ENCODE measurements around the gene ZKSCAN1. TPM values are rescaled to one million over a fixed set of nuclear protein-coding genes. Genes with fewer than 3 reads are reported as not detected.

The ZKSCAN1 gene
- total RNA-seq, 1 donor from 2014 or later = 61.5 TPM

DNA sequence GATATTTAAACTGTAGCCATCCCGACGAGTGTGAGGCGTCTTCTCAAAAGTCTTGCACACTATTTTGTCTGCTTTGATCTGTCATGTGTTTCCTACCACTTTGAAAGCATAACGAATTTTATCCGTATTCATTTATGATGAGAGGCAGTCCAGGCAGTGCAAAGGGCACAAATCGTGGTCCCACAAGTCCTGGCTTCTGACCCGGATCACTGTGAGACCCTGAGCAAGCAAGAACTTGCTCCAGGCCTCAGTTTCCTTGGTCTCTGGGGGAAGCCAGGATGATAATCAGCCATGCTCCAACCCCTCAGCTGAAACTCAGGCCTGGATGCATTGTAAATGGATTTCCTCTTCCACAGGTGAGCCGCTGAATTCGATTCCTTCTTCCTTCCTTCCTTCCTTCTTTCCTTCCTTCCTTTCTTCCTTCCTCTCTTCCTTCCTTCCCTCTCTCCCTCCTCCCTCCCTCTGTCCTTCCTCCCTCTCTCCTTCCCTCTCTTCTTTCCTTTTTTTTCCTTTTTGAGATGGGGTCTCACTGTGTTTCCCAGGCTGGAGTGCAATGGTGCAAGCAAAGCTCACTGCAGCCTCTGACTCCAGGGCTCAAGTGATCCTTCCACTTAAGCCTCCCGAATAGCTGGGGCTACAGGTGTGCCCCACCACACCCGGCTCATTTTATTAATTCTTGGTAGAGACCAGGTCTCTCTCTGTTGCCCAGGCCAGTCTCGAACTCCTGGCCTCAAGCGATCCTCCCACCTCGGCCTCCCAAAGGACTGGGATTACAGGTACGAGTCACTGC, 18.4 kb upstream of the ZKSCAN1 start:
- no peak for TF ChIP-seq CTCF (IDR thresholded peaks at IDR 0.05)
- peaks cover 4% of the 10 kb centered on the region for H3K27me3 Mint-ChIP-seq (ENCODE audit: low read depth)
- peak overlapping the region; percentile 42 for H3K4me3 Mint-ChIP-seq (ENCODE audit: unreplicated experiment)
- no peaks in the 10 kb centered on the region for H3K36me3 Mint-ChIP-seq (ENCODE audit: low read depth)
- DNase-seq (ENCODE audit: low spot score) = no peak
- H3K9me3 Mint-ChIP-seq (ENCODE audit: low read depth) = no peaks in the 10 kb centered on the region
- H3K4me1 Mint-ChIP-seq (ENCODE audit: low read depth) = peaks cover 6% of the 10 kb centered on the region
- no peak overlapping the region for H3K27ac Mint-ChIP-seq (ENCODE audit: unreplicated experiment)

- Mint-ChIP-seq H3K27ac (ENCODE audit: unreplicated experiment) (no peak overlapping the region), H3K4me3 (ENCODE audit: unreplicated experiment) (peak overlapping the region; percentile 42), H3K9me3 (ENCODE audit: low read depth) (no peaks in the 10 kb centered on the region), H3K4me1 (ENCODE audit: low read depth) (peaks cover 6% of the 10 kb centered on the region), H3K36me3 (ENCODE audit: low read depth) (no peaks in the 10 kb centered on the region), H3K27me3 (ENCODE audit: low read depth) (peaks cover 4% of the 10 kb centered on the region)
- no peak for DNase-seq (ENCODE audit: low spot score)
- peak; percentile 10 for TF ChIP-seq CTCF (IDR thresholded peaks at IDR 0.05)
These were observed 17.8 kb upstream of the ZKSCAN1 start for GRCh38 chr7:99997545-99998137.

DNA sequence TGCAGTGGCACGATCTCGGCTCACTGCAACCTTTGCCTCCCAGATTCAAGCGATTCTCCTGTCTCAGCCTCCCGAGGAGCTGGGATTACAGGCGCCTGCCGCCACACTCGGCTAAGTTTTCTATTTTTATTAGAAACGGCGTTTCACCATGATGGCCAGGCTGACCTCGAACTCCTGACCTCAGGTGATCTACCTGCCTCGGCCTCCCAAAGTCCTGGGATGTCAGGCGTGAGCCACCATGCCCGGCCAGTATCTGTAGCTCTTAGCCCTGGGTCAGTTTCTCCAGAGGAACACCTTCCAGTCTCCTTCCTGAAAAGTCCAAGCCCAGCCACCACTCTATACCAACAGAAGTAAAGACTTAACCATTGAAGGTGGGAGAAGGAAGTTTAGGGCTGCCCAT, 15.2 kb upstream of the ZKSCAN1 start:
- Mint-ChIP-seq H3K27me3 (ENCODE audit: low read depth) (peaks cover 4% of the 10 kb centered on the region), H3K4me3 (ENCODE audit: unreplicated experiment) (no peak overlapping the region), H3K9me3 (ENCODE audit: low read depth) (no peaks in the 10 kb centered on the region), H3K36me3 (ENCODE audit: low read depth) (no peaks in the 10 kb centered on the region), H3K4me1 (ENCODE audit: low read depth) (no peaks in the 10 kb centered on the region), H3K27ac (ENCODE audit: unreplicated experiment) (no peak overlapping the region)
- no peak for TF ChIP-seq CTCF (IDR thresholded peaks at IDR 0.05)
- peak; percentile 27 for DNase-seq (ENCODE audit: low spot score)

DNA sequence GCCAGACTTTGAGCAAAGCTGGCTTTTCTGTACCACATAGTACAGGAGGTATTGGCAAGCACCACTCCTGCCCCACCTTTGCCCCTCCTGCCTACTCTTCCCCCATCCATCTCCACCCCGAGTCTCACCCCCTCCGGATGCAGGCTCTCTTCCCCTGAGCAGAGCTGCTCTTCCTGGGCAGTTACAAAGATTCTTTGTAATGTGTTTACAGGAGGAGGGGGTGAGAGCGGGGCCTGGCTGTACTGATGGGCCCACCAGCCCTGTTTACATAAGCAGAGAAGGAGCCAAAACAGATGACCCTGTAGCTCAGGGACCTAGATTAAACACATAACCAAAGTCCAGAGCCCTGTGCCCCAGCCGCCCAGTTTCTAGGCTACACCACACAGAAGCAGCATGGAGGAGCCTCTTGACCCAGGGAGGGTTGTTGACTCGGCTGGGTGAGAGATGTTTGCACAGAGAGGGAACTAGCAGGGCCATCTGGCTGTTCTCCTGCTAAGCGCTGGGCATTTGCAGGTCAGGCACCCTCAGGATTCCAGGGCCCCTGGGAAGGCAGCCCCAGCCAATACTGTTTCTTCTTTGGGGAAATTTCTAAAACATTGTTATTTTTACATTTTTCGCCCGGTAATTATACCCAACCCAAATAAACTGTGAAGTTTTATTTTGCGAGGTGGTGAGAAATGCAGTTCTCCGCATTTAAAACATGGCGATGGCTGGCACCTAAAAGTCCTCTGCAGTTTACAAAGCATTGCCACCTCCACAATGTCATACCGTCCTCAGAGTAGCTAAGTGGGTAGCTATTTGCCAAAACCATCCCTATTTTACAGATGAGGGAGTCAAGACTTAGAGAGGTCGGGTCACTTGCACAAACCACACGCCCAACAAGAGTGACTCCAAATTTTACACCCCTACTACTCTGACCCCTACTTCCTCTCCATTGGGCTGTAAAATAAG, 11.4 kb upstream of the ZKSCAN1 start:
- Mint-ChIP-seq H3K4me1 (ENCODE audit: low read depth) (no peaks in the 10 kb centered on the region), H3K36me3 (ENCODE audit: low read depth) (no peaks in the 10 kb centered on the region), H3K27ac (ENCODE audit: unreplicated experiment) (no peak overlapping the region), H3K4me3 (ENCODE audit: unreplicated experiment) (no peak overlapping the region), H3K27me3 (ENCODE audit: low read depth) (peaks cover 2% of the 10 kb centered on the region), H3K9me3 (ENCODE audit: low read depth) (no peaks in the 10 kb centered on the region)
- no peak for TF ChIP-seq CTCF (IDR thresholded peaks at IDR 0.05)
- DNase-seq (ENCODE audit: low spot score) = peak; percentile 36

DNA sequence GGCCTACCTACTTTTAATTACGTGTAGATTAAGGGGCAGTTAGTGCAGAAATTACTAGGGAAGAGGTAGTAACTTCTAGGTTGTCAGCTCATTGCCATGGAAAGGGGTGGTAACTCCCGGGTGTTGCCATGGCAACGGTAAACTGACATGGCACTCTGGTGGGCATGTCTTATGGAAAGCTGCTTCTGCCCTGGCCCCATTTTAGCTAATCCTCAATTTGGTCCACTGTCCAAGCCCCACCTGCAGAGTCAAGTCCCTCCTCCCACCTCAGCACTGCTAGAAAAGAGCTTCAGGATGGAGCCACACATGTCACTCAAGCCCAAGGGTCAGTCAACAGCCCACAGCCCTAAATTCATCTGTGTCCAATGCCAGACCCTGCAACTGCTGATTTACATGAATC, 7.5 kb upstream of the ZKSCAN1 start:
- peaks cover 7% of the 10 kb centered on the region for H3K27me3 Mint-ChIP-seq (ENCODE audit: low read depth)
- DNase-seq (ENCODE audit: low spot score) = peak; percentile 9
- H3K36me3 Mint-ChIP-seq (ENCODE audit: low read depth) = no peaks in the 10 kb centered on the region
- TF ChIP-seq CTCF (IDR thresholded peaks at IDR 0.05) = no peak
- H3K9me3 Mint-ChIP-seq (ENCODE audit: low read depth) = no peaks in the 10 kb centered on the region
- H3K4me3 Mint-ChIP-seq (ENCODE audit: unreplicated experiment) = no peak overlapping the region
- no peak overlapping the region for H3K27ac Mint-ChIP-seq (ENCODE audit: unreplicated experiment)
- H3K4me1 Mint-ChIP-seq (ENCODE audit: low read depth) = no peaks in the 10 kb centered on the region

Measured in chondrocyte (in vitro differentiated cells).